T-helper 1 cell treated with Interleukin-12 subunit alpha and Interleukin-12 subunit beta and Interleukin-4 antibody, amounts not matched to agents 30 ng/mL and 1 ng/mL, for 36 hours (primary cell): ENCODE data around the gene KRT79. TPM values are rescaled to one million over a fixed set of nuclear protein-coding genes. Genes with fewer than 3 reads are reported as not detected.
"Not testable (repeated sequence)": the region's sequence is repeated elsewhere in the genome, so short reads cannot be mapped to it uniquely, and the experiment has no call there.

Experiments
- intact Hi-C: fragments of 100-400 bp; cut with micrococcal nuclease; formaldehyde crosslinking; loops from one replicate; pipeline ENCODE4 v1.15.1; 2024
- total RNA-seq: library from RNA; stranded (reverse); gene quantifications from 2 replicates; pipeline ENCODE4 v1.2.3, GENCODE V29; 2022

Gene KRT79
- total RNA-seq, 1 donor from 2014 or later = not detected

- intact Hi-C loops = no loop called here
These were observed 27.9 kb upstream of the KRT79 start for GRCh38 chr12:52862023-52862422.

- intact Hi-C loops = no loop called here
These were observed 27.4 kb upstream of the KRT79 start for GRCh38 chr12:52861511-52861910.

GRCh38 chr12:52860102-52860823, 26.2 kb upstream of the KRT79 start:
- intact Hi-C loops = no loop called here

GRCh38 chr12:52857500-52857899, 23.4 kb upstream of the KRT79 start:
- intact Hi-C loops = no loop called here

GRCh38 chr12:52856787-52857186, 22.7 kb upstream of the KRT79 start:
- intact Hi-C loops = no loop called here

- intact Hi-C loops = not testable (repeated sequence)
These were observed 22.0 kb upstream of the KRT79 start for GRCh38 chr12:52856077-52856476.

- intact Hi-C loops = no loop called here
These were observed 17.7 kb upstream of the KRT79 start for GRCh38 chr12:52851787-52852186.

GRCh38 chr12:52850681-52851080, 16.6 kb upstream of the KRT79 start:
- intact Hi-C loops = no loop called here

- intact Hi-C loops = no loop called here
These were observed 15.4 kb upstream of the KRT79 start for GRCh38 chr12:52849511-52849910.

GRCh38 chr12:52848661-52849255, 14.6 kb upstream of the KRT79 start, which contains the start of gene KRT78:
TSS of gene KRT78 (minus strand) at chr12:52848994. CDS start at chr12:52848930, 64 bp downstream.
- intact Hi-C loops = no loop called here

GRCh38 chr12:52847335-52848102, 13.4 kb upstream of the KRT79 start:
- intact Hi-C loops = no loop called here

GRCh38 chr12:52846356-52846970, 12.4 kb upstream of the KRT79 start:
- intact Hi-C loops = no loop called here

GRCh38 chr12:52845946-52846345, 11.8 kb upstream of the KRT79 start:
- intact Hi-C loops = no loop called here

- intact Hi-C loops = no loop called here
These were observed 10.3 kb upstream of the KRT79 start for GRCh38 chr12:52844386-52844785.

GRCh38 chr12:52839436-52840105, 5.5 kb upstream of the KRT79 start:
- intact Hi-C loops = no loop called here

- intact Hi-C loops = no loop called here
These were observed 4.7 kb upstream of the KRT79 start for GRCh38 chr12:52838609-52839435.

- intact Hi-C loops = no loop called here
These were observed 3.9 kb upstream of the KRT79 start for GRCh38 chr12:52837781-52838608.

GRCh38 chr12:52837413-52837741, 3.3 kb upstream of the KRT79 start:
- intact Hi-C loops = no loop called here
